IPS DF 4.7 (cell line): Measurements from ENCODE around the gene TBC1D32.
"Not testable (repeated sequence)": the region's sequence is repeated elsewhere in the genome, so short reads cannot be mapped to it uniquely, and the experiment has no call there.

Experiments
- DNase-seq: peaks from one replicate; pipeline ENCODE4 v3.0.0-alpha.2; 2013; ENCODE audit warnings: low spot score; ENCODE audit errors: extremely low read depth

Gene TBC1D32

DNA sequence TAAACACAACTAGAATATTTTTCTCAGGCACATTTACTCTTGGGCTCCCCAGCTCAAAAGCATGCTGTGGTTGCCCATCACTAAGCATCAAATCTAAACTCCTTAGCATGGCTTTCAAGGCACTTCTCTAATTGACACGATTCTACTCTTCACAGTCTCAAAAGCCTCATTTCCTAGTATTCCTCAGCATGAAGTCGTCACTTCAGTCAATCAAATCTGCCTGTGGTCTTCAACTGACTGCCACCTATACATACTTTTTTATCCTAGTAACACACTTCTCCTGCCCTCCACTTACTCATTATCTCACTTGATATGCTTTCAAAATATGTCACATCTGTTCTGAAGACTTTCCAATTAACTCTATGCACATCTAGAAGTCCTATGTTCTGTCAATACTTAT lies 110.3 kb downstream of the TBC1D32 start:
- no peak for DNase-seq

DNA sequence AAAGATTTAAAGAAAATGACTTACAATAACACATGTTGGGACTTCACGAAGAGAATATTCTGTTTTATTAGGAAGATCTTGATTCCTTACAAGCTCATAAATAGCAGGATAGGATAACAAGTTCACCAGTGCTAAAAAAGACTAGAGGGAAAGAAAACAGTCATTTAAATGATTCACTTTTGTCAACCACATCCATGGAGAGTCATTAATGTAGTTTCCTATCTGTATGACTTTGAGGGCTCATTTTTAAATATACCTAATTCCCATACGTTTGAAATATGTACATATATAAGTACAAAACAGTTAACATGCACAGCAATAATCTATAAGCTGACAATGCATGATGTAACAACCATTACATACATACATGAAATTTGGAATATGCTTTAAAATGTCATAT lies 111.1 kb downstream of the TBC1D32 start:
- no peak for DNase-seq

DNA sequence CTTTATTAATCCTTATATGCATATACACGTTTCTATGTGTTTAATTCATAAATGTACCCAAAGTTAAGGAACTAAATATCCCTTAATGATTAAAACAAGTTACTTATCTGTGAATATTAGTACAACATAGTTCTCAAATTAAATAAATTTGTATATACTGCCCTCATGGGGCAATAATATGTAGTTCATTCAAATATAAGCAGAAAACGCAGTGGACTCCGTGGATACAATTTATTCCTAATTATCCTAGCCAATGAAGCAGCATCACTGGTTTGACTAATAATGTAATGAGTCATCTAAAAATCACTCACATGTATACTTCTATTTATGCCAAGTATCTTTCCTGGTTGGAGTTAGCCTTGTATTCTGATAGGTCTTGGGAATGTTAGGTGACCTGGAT lies 111.6 kb downstream of the TBC1D32 start:
- DNase-seq = no peak

DNA sequence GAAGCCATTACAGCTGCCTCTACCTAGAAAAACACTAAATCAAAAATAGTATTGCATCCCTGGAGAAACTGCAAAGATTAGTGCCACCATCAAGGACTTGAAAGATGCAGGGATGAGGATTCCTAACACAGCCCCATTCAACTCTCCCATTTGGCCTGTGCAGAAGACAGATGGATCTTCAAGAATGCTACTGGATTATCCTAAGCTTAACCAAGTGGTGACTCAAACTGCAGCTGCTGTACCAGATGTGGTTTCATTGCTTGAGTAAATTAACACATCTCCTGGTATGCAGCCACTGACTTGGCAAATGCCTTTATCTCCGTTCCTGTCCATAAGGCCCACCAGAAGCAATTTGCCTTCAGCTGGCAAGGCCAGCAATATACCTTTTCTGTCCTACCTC lies 117.4 kb downstream of the TBC1D32 start:
- DNase-seq = no peak

DNA sequence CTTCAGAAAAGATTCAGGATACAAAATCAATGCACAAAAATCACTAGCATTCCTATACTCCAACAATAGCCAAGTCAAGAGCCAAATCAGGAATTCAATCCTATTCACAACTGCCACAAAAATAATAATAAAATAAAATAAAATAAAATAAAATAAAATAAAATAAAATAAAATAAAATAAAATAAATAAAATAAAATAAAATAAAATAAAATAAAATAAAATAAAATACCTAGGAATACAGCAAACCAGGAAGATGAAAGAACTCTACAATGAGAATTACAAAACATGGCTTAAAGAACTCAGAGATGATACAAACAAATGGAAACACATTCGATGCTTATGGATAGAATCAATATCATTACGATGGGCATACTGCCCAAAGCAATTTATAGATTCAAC lies 120.9 kb downstream of the TBC1D32 start:
- DNase-seq = not testable (repeated sequence)

DNA sequence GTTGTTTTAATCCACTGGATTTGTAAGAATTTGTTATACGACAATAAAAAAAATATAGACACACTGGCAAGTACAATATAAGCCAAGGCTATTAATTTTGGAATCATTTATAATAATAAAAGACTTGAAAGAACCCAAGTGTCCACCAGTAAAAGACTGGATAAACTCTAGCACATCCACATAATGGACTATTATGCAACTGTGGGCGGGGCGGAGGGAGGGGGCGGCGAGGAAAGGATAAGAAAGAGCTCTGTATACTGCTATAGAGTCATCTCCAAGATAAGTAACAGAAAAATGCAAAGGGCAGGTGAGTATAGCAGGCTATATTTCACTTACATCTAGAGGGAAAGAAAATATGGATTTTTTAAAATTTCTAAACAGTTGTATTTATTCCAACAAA lies 123.3 kb downstream of the TBC1D32 start:
- DNase-seq = no peak

DNA sequence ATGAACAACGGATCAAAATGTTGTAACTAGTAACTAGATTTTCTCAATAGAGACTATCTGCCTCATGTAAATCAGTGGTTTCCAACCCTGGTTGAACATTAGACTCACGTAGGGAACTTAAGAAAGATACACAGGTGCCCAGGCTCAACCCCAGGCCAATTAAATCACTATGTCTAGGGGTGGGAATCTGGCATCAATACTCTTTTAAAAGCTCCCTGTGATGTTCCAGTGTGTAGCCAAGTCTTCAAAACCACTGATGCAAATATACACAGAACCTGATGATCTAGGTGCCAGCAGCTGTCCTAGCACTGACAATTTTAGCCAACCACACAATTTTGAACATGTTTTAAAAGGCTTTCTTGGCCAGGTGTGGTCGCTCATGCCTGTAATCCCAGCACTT lies 128.7 kb downstream of the TBC1D32 start:
- DNase-seq = no peak

DNA sequence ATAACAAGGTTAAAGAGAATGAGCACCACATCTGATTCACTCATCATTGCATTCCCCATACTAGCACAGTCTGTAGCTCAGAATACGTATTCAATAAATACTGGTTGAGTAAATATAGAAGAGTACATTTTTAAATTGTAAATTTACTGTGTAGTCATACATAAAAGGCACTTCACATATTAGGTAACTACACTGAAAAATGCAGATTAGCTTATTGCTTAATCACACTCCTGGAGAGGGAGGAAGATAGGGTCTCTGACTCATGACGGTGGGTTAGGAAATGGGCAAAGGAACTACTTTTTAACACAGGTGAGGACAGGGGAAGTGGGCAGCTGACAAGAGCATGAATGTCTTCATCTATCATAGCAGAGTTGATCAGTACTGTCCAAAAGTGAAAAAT lies 133.2 kb downstream of the TBC1D32 start:
- no peak for DNase-seq

DNA sequence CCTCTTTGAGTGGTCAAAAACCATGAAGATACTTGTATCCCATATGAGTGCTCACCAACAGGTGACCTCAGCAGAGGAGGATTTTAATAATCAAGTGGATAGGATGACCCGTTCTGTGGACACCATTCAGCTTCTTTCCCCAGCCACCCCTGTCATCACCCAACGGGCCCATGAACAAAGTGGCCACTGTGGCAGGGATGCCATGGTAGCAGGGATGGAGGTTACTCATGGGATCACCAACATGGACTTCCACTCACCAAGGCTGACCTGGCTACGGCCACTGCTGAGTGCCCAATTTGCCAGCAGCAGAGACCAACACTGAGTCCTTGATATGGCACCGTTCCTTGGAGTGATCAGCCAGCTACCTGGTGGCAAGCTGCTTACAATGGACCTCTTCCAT lies 138.2 kb downstream of the TBC1D32 start:
- not testable (repeated sequence) for DNase-seq

DNA sequence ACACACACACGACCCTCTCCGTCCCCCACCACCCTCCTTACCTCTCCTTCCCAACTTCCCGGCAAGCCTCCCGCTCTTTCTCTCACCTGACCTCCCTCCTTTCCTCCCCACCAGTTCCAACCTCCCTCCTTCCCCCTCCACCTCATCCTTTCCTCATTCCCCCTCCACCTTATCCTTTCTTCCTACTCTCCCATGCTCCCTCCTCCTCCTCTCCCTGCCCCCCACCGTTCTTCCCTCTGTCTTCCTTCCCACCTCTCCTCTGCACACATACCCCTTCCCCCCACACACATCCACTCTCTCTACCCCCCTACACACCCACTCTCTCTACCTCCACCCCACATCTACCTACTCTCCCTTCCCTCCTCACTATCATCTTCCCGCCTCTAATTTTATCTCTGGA lies 144.2 kb downstream of the TBC1D32 start:
- DNase-seq = no peak

DNA sequence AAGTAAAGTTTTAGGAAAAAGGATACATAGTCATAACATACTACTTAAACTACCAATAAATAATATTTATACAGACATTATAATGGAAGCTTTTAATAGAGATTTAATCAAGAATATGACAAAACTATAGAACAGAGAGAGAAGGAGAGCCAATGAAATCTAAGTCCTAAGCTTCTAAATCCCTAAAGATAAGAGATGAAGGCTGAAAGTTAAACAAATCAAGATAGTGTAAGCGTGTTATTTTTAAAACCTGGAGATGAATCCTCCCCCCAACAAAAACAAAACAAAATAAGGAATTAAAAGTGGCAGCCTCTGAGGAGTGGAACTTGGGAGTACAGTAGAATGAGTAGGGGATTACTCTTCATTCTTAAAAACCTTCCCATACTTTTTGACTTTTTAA lies 145.9 kb downstream of the TBC1D32 start:
- no peak for DNase-seq

DNA sequence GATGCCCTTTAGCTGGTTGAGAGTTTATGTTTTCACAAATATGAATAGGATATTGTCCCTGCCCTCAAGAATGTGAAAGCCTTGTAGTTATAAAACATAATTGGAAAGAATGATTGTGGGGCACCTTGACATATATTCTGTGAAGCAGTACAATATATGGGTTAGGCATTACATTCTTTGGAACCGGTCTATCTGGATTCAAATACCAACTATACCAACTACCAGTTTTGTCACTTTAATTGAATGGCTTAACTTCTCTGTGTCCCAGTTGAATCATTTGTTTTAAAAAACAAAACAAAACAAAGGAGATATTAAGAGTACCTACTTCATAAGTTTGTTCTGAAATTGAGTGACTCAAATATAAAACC lies 146.5 kb downstream of the TBC1D32 start:
- DNase-seq = no peak

DNA sequence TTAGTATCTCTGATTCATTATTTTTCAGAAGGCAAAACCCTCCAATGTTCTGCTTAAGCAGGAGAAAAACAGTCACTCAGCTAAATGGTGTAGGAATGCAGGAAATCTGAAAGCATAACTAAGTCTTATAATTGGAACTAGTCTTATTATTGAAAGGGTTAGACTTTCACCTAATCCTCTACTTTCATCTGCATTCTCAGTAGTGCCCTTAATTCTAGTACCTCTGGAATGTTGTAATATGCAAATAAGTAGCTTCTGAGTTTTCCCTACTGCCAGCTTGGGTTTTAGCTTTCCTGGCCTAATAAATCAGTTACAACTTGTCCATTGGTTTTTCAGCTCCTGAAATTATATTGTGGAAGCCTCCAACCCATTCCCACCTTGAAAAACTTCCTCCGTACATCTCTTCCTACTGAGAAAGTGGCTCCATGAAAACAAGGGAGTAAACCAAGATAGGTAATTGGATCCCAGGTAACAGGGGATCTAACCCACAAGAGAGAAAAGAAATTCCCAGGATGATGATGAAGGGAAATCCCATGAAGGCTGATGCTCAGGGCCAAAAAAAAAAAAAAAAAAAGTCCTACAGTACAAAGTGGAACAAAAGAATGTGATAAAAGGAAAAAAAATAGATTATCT lies 147.0 kb downstream of the TBC1D32 start:
- DNase-seq = no peak

DNA sequence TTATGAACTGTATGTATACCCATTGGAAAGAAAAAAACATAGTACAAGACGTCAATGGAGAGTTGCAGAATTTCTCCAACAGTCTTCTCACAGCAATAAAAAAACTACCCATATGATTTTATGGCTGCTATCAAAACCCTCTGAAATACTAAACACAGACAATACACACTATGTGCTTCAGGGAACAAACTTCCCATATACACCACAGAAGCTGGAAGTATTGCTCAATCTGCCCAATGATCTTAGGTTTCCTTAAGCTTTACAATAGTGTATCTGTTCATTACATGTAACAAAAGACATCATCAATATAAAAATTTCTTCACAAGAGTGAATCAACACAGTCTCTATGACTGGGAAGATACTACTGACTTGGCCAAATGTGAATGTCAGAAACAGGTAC lies 150.5 kb downstream of the TBC1D32 start:
- DNase-seq = no peak

DNA sequence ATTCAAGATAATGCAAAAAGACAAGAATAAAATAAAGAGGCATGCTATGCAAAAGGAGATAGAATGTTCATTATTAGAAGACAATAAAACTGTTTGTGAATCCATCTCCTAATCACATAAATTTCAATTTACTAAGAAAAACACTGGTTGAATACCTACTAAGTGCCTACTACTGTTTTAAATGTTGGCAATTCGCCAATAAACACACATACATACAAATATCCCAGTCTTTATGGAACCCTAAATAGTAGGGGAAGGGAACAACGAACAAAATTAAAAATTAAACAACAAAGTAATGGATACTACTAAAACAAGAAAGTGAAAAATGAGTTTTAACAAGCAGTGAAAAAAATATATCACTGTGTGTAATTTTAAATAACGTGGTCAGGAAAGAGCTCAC lies 158.5 kb downstream of the TBC1D32 start:
- no peak for DNase-seq

DNA sequence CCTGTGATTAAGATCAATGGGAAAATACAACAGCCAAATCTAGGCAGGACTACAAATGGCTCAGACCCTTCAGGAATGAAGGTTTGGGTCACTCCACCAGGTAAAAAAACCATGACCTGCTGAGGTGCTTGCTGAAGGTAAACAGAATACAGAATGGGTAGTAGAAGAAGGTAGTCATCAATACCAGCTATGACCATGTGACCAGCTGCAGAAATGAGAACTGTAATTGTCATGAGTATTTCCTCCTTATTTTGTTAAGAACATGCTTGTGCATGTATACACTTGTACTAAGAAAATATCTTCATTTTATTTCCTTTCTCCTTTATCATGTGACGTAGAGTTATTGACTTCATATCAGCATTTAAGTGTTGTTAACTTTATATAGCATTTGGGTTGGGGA lies 161.8 kb downstream of the TBC1D32 start:
- DNase-seq = not testable (repeated sequence)

DNA sequence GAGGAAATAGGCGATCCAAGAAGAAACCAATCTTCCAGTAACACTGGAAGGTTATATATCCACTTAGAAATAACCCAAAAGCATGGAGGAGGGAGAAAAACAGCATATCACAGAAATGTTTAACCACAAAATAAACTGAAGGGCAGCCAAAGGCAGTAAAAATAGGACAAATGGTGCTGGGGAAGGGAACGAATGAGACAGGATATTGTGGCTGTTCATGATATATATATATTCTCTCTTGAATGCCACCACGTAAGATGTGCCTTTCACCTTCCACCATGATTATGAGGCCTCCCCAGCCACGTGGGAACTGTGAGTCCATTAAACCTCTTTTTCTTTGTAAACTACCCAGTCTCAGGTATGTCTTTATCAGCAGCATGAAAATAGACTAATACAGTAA lies 162.4 kb downstream of the TBC1D32 start:
- DNase-seq = no peak

DNA sequence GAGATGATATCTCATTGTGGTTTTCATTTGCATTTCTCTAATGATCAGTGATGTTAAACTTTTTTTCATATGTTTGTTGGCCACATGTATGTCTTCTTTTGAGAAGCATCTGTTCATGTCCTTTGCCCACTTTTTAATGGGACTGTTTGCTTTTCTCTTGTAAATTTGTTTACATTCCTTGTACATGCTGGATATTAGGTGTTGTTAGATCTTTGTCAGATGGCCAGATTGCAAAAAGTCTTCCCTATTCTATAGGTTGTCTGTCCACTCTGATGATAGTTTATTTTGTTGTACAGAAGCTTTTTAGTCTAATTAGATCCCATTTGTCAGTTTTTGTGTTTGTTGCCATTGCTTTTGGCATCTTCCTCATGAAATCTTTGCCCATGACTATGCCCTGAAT lies 172.4 kb downstream of the TBC1D32 start:
- DNase-seq = no peak

DNA sequence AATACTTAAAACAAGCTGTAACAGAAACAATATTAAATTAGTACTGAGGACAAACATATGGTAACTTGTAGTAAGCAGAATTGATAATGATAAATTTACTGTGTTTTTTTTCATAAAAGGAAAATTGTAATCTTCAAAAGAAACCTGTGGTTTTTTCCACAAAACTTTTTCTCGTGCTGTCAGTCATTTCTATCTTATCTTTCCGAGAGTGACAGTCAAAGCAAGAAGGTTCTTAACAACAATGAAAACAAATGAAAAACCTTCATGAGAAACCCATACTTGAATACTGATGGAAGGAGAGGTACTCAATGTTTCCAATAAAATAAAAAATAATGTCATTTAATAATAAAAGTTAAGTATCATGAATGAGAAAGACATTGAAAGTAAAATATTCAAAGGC lies 174.0 kb downstream of the TBC1D32 start:
- DNase-seq = no peak

DNA sequence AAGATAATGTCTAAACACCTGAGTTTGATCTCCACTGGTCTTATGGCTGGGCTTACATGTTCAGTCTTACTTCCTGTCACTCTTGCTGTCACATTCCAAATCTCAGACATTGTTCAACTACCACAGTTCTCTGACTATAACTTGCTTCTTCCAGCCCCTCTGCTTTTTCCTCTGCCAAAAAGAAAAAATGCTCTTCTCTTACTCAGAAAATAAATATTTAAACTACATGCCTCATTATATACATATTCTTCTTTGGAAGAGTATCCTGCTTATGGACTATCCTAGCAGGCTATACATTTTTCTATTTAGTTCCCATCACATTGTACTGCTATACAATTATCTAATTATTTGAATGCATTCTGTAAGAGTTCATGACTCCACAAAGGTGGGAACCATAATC lies 175.4 kb downstream of the TBC1D32 start:
- DNase-seq = no peak

DNA sequence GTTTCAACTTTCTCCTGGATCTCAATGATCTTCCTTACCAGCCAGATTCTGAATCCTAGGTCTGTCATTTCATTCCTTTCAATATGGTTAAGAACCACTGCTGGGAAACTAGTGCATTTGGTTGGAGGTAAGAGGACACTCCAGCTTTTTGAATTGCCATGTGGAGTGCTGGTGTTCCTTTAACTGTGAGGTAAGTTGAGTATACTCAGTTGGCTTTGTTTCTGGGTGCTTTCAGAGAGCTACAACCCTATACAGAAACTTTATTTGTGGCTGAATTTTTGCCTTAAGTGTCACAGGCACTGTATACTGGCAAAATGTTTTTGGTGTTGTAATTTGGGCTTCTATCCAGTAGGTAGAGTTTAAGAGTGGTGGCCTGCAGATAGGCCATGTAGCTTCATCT lies 175.8 kb downstream of the TBC1D32 start:
- DNase-seq = no peak

DNA sequence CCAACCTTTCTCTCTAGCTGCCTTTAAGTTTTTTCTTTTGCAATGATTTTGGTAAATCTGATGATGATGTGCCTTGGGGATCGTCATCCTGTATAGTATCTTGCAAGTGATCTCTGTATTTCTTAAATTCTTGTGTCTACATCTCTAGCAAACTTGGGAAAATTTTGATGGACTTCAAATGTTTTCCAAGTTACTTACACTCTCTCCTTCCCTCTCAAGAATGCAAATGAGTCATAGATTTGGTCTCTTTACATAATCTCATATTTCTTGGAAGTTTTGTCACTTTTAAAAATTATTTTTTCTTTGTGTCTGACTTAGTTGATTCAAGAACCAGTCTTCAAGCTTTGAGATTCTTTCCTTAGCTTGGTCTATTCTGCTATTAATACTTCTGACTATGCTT lies 176.4 kb downstream of the TBC1D32 start:
- DNase-seq = no peak

DNA sequence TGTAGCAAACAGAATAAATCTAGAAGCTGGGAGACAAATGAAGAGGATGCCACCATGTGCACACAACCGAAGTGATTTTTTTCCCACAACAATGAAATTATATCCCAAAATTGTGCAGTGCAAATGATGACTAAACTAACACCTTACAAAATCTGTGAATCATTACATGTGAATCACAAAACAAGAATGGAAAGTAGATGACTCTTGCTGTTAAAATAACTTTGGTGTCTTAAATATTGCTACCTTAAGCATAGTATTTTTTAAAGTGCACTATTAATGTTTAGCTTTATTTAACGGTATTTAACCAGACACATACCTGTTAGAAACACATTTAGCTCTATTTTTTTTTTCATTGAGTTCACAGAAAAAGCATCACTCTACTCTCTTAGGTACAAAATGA lies 190.8 kb downstream of the TBC1D32 start:
- DNase-seq = no peak

DNA sequence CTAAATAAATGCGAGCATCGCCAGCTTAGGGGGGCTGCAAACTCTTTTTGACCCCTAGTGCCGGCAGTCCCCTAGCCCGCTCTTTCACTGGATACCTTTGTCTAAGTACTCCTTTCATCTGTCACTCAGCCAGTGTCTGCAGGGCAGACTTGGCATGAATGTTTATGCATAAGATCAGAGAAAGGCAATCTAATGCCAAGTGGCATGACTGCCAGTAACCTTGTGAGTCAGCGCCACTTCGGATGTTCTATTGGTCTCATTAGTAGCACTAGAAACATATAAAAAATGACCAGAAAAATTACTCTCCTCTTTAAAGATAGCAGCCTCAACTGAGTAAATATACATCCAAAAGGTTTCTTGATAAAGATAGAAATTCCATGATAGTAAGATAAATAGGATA lies 192.2 kb downstream of the TBC1D32 start:
- no peak for DNase-seq
